GM21515 (cell line): ENCODE measurements around the gene TMTC1.

ENCODE experiments used
- ATAC-seq: cut with Tn5 transposase; IDR thresholded peaks from one replicate; pipeline ENCODE4 v1.9.1; 2021; ENCODE audit not compliant: unreplicated experiment

Gene TMTC1

GRCh38 chr12:29713729-29714128 is 70.0 kb downstream of the TMTC1 start:
- ATAC-seq: no peak

DNA sequence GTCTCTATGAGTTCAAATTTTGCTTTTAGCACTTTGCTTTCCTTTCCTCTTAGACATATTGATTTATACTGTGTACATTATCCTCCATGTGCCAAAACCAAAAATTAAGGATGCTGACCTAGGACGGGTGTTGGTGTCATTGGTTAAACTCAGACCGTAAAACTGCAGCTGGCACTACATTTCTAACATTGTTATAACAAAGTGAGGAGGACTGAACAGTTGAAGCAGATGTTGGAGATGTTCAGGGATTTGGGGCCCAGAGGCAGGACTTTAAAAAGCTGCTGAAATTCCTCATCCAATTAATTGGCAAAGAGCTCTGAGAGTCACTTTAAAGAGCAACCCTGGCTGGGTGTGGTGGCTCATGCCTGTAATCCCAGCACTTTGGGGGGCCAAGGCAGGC is 72.4 kb downstream of the TMTC1 start:
- no peak for ATAC-seq

DNA sequence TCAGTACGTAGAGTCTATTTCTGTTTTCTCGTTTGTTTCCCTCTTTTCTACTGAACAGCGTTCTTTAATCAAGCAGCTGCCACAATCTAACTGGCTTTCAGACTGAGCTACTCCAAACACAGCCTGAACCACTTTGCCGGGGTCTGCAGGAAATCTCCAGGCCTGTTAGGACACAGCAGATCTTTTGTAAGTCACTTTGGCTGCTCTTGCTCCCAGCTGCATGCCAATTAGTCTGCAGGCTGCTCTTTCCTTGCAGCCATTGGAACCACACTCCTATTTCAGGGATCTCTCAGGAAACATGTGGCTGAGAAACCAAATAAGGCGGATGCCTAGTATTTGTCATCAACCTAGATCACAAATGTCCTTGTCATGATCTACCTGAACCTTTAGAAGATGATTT is 73.6 kb downstream of the TMTC1 start:
- ATAC-seq: no peak

DNA sequence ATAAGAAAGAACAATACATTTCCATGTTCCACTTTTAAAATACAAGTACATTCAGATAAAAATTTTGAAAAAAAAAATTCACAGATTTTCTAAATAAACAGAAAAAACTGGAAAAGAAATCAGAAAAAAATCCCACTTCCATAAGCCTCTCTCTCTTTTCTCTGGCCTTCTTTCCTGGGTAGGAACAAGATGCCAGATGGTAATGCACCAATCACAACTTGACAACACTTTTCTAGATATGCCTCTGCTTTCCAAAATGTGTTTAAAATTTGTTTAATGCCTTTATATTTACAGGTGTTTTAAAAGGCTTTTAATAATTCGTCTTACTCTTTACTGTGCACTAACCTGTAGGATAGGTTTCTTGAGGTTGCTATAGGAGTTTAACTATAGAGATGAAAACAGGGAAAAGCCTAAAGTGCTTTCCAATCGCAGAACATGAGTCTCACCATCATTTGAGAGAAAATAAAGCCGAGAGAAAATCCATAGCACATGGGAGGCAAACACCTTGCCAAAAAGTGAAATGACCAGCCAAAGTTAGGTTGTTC is 74.2 kb downstream of the TMTC1 start:
- no peak for ATAC-seq

- ATAC-seq: no peak
These were observed 74.7 kb downstream of the TMTC1 start for GRCh38 chr12:29709054-29709453.

- ATAC-seq: no peak
These were observed 75.9 kb downstream of the TMTC1 start for GRCh38 chr12:29707846-29708245.

DNA sequence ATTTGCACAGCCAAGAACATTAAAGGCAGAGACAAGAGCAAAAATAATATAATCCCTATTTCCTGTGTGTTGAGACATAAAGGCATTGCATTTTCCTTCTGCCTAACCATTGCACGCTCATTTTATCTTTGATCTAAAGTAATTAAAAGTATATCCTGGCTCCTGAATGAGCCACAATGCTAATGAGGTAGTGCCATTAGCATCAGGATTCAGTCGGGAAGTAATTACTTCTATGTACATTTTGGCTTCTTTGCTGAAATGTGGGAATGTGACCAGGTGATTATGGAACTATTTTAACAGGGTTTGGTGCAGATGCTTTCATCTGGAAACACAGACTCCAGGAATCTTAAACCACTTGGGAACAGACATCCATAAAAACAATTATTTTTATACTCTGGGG is 77.4 kb downstream of the TMTC1 start:
- ATAC-seq: no peak

GRCh38 chr12:29703528-29703927 is 80.2 kb downstream of the TMTC1 start:
- ATAC-seq: no peak

DNA sequence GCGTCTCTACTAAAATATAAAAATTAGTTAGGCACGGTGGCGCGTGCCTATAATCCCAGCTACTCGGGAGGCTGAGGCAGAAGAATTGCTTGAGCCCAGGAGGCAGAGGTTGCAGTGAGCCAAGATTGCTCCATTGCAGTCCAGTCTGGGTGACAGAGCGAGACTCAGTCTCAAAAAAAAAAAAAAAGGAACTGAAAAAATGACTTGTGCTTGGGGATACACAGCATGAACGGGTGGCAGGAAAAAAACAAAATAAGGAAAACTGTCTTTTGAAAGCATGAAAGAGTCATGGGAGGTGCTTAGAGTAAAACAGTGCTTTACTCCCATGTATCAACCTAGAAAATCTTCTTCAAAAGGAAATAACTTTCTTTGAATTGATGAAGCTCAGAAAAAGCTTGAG is 80.8 kb downstream of the TMTC1 start:
- no peak for ATAC-seq

DNA sequence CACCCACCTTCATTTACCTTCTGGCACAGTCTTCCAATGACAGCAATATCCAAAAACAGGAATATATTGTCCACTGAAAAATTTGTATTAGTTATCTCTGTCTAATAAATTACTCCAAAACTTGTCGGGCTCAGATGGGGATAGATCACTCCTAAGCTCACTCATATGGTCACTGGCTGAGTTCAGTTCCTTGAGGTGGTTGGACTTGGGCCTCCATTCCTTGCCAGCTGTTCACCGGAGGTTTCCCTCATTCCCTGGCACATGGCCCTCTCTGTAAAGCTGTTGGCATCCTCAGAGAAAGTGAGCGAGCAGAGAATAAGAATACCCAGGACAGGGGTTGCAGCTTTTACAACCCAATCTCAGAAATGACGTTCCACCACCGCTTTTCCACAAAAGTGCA is 81.5 kb downstream of the TMTC1 start:
- ATAC-seq: no peak

- ATAC-seq: no peak
These were observed 82.8 kb downstream of the TMTC1 start for GRCh38 chr12:29700761-29701481.

- no peak for ATAC-seq
These were observed 85.0 kb downstream of the TMTC1 start for GRCh38 chr12:29698756-29699155.

DNA sequence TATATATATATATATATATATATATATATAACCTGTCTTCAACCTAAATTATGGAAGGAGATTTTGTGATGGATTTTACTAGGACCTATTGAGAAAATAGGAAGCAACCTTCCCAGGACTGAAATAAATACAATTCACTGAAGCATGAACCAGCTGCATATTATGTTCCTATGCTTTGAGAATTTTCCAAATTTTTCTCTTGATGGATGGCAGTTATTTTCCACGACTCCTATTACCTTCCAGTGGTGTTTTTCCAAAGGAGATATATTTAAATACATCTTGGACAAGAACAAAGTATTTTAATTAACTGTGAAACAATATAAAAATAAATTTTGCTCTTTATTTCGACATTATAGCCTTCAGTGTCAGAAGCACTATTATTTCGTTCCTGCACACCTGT is 87.9 kb downstream of the TMTC1 start:
- ATAC-seq: no peak

DNA sequence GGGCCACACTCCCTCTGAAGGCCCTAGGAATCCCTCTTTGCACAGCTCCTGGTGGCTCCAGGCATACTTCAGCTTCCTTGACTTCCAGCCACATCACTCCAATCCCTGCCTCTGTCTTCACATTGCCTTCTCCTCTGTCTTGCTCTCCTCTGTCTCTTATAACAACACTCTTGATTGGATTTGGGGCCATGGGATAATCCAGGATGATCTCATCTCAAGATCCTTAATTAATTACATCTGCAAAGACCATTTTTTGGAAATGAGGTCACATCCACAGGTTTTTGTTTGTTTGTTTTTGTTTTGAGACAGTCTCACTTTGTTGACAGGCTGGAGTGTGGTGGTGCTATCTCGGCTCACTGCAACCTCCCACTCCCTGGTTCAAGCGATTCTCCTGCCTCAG is 88.7 kb downstream of the TMTC1 start:
- ATAC-seq: no peak

- ATAC-seq: no peak
These were observed 89.7 kb downstream of the TMTC1 start for GRCh38 chr12:29694002-29694401.

DNA sequence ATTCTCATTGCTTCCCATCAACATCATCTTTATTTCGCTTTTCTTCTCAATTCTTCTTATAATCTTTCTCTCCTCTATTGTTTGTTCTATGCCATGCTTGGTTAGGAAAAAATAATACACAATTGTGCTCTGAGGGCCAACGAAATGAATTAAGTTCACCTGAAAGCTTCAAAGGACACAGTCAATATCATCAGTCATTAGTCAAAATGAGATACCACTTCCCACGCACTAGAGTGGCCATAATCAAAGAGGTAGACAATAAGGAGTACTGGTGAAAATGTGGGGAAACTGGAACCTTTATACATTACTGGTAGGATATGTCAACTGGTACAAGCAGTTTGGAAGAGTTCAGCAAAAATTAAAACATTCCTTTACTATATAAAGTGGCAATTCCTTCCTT is 91.5 kb downstream of the TMTC1 start:
- no peak for ATAC-seq

DNA sequence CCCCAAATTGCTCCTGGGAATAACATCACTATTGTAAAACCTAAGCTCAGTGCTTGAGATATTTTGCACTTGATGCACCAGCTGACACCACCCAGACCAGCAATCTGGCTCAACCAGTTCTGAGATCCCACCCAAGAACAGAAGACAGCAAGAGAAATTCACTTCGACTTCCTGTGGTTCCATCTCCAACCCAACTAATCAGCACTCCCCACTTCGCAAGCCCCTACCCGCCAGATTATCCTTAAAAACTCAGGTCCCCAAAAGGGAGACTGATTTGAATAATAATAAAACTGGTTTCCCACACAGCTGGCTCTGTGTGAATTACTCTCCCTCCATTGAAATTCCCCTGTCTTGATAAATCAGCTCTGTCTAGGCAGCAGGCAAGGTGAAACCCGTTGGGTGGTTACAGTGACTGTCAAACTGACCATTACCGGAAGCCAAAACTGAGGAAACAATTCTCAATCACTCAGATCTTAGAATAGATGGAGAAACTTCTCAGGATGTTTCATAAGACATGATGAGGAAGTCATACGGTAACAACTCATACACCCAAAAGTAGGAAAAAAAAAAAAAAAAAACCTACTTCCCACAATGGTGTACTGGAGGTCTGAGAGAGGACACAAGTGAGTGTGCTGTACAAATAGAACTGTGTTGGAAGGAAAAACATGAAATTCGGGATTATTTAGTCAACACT is 92.4 kb downstream of the TMTC1 start:
- ATAC-seq: no peak

DNA sequence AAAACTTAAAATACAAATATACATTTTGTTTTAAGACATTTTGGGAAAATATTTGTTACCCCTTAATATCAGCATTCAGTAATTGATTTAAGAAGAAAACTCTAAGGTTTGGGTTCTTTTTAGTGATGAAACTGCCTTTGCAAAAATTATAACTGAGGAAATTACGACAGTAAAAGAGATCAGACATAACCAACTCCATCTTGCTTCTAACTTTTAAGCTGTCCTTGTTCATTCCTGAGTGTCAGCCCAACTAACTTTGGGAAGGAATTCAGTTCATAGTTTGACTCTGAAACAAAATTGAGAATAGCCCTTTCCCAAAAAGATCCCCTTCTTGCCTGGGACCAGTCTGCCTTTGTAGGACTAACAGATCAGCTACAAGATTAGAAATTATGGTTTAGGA is 93.0 kb downstream of the TMTC1 start:
- no peak for ATAC-seq

DNA sequence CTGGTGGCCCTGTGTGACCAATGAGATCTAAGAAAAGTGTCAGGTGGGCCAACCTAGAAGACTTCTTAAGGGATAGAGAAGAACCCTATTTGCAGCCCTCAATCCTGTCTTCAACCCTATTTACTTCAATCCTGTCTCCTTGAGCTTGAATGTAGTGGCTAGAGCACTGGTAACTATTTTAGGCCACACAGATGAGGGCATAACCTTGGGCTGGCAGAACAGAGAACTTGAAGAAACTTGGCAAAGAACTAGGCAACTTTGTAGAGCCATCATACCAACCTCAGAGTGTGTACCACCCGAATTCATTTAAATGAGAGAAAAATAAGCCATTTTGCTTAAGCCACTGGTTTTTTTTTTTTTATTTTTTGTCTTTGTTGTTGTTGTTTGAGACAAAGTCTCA is 94.8 kb downstream of the TMTC1 start:
- ATAC-seq: no peak

DNA sequence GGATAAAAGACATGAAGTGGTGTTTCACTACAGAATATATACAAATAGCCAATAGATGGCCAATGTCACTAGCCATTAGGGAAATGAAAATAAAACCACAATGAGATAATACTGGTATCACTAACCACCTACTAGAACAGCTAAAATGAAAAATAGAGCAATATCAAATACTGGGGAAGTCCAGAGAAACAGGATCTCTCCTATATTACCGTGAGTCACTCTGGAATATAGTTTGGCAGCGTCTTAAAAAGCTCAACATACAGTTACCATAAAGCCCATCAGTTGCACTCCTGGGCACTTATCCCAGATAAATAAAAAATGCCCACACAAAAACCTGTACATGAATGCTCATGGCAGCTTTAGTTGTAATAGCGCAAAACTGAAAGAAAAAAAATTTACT is 101.7 kb downstream of the TMTC1 start:
- ATAC-seq: no peak

GRCh38 chr12:29681370-29681769 is 102.4 kb downstream of the TMTC1 start:
- ATAC-seq: no peak

- ATAC-seq: no peak
These were observed 107.1 kb downstream of the TMTC1 start for GRCh38 chr12:29676676-29677075.

- no peak for ATAC-seq
These were observed 109.3 kb downstream of the TMTC1 start for GRCh38 chr12:29674463-29674862.
